GM12892 (cell line): Measurements from ENCODE around the gene RNF213.

ENCODE experiments used
- POLR2A ChIP-seq: IDR thresholded peaks from 2 replicates; pipeline ENCODE4 v1.6.1; 2011; ENCODE audit warnings: low read depth, low read length, control low read depth
- POLR2AphosphoS5 ChIP-seq: IDR thresholded peaks from 2 replicates; pipeline ENCODE4 v1.6.1; 2011; ENCODE audit warnings: low read depth, low read length, control low read depth

- TF ChIP-seq POLR2AphosphoS5 (no peak), POLR2A (no peak)
Observed at GRCh38 chr17:80224683-80225082, 36.0 kb upstream of the RNF213 start.
